K562 (cell line): ENCODE measurements around the gene ZFP69. TPM values are rescaled to one million over a fixed set of nuclear protein-coding genes. Genes with fewer than 3 reads are reported as not detected.

Source experiments
- BHLHE40 ChIP-seq: IDR thresholded peaks from 2 replicates; pipeline ENCODE4 v1.6.1; 2011; ENCODE audit warnings: low read length, improper control_type of control experiment
- BRD9 ChIP-seq: fragments of 450-650 bp; IDR thresholded peaks from 2 replicates; pipeline ENCODE4 v1.6.1; 2018; ENCODE audit warnings: low read depth; ENCODE audit not compliant: partially characterized antibody
- CBFB ChIP-seq: sonication (generic); formaldehyde crosslinking; IDR thresholded peaks from 2 replicates; pipeline ENCODE4 v1.4.0; 2020; ENCODE audit warnings: mild to moderate bottlenecking, missing genetic modification reagents
- ELF1 ChIP-seq: fragments of 200-800 bp; sonication (Bioruptor generic); IDR thresholded peaks from 2 replicates; pipeline ENCODE4 v1.6.1; 2016; ENCODE audit warnings: missing genetic modification characterization, missing compliant biosample characterization
- JUN ChIP-seq, 2 experiments: sonication (generic) in 1 of 2; formaldehyde crosslinking in 1 of 2; IDR thresholded peaks; 2 replicates each; pipeline versions ENCODE4 v1.6.1 to v1.8.0; 2012 to 2022; ENCODE audit warnings: borderline replicate concordance in 2 of 2, mild to moderate bottlenecking in 2 of 2, improper control_type of control experiment in 1 of 2, low read depth in 1 of 2, low read length in 1 of 2, missing genetic modification reagents in 1 of 2
- PRPF4 ChIP-seq: fragments of 200-400 bp; formaldehyde crosslinking; IDR thresholded peaks from one replicate; pipeline ENCODE4 v1.6.1; 2017; ENCODE audit warnings: low read length, low read depth, mild to moderate bottlenecking; ENCODE audit not compliant: insufficient read depth, poor library complexity, severe bottlenecking
- TSC22D4 ChIP-seq: fragments of 450-650 bp; IDR thresholded peaks from 2 replicates; pipeline ENCODE4 v1.6.1; 2016; ENCODE audit warnings: missing genetic modification characterization, missing biosample characterization, control low read depth
- ZNF77 ChIP-seq: fragments of 250-450 bp; sonication (Bioruptor Pico); IDR thresholded peaks from 2 replicates; pipeline ENCODE4 v1.5.0; 2020
- polyA plus RNA-seq, 8 experiments: library from polyadenylated mRNA; depleted of rRNA in 4 of 8; stranded (reverse) in 5 of 8; unstranded in 3 of 8; fragments of >200 nt; fragmentation: Nextera tagmentation in 2 of 8; fragmentation: Illumina TruSeq in 1 of 8; extraction: Ambion mirVana in 2 of 8; extraction: Trizol in 1 of 8; gene quantifications; 2 replicates each; pipeline versions ENCODE4 v1.2.1 to v1.2.3, GENCODE V29; 2011 to 2014; ENCODE audit warnings: inconsistent platforms in 1 of 8, missing spikeins in 1 of 8
- total RNA-seq, 7 experiments: library from RNA; depleted of rRNA in 6 of 7; stranded (reverse); fragments of >200 nt in 6 of 7; fragmentation: Illumina TruSeq in 2 of 7; extraction: Trizol in 2 of 7; gene quantifications; 2 replicates each; pipeline versions ENCODE4 v1.2.1 to v1.2.3, GENCODE V29; 2011 to 2021; ENCODE audit warnings: low replicate concordance in 1 of 7
- TF ChIP-seq, protein P1 (sequence below): sonication (generic); formaldehyde crosslinking; IDR thresholded peaks from 2 replicates; pipeline ENCODE4 v1.8.0; 2022; ENCODE audit warnings: mild to moderate bottlenecking, missing genetic modification reagents
- TF ChIP-seq, protein P2 (sequence below): IDR thresholded peaks from 2 replicates; pipeline ENCODE4 v1.6.1; 2011; ENCODE audit warnings: borderline replicate concordance, low read depth, mild to moderate bottlenecking, moderate library complexity, low read length; ENCODE audit not compliant: insufficient read depth, poor library complexity, severe bottlenecking
- TF ChIP-seq, protein P3 (sequence below): fragments of 450-650 bp; IDR thresholded peaks from 2 replicates; pipeline ENCODE4 v1.6.1; 2014; ENCODE audit warnings: low read depth, mild to moderate bottlenecking, moderate library complexity, borderline replicate concordance
- TF ChIP-seq, protein P4 (sequence below): fragments of 450-650 bp; IDR thresholded peaks from 2 replicates; pipeline ENCODE4 v1.6.1; 2018; ENCODE audit not compliant: partially characterized antibody
- TF ChIP-seq, protein P5 (sequence below): sonication (generic); formaldehyde crosslinking; IDR thresholded peaks from 2 replicates; pipeline ENCODE4 v1.8.0; 2023; ENCODE audit warnings: mild to moderate bottlenecking, missing genetic modification reagents

ZFP69 gene
- total and polyA plus RNA-seq, 9 of the 15 experiments (the other 6 are each of a cell fraction or from before 2014, with no cell fraction given) = 2.0 to 8.4 (median 5.7) TPM

DNA sequence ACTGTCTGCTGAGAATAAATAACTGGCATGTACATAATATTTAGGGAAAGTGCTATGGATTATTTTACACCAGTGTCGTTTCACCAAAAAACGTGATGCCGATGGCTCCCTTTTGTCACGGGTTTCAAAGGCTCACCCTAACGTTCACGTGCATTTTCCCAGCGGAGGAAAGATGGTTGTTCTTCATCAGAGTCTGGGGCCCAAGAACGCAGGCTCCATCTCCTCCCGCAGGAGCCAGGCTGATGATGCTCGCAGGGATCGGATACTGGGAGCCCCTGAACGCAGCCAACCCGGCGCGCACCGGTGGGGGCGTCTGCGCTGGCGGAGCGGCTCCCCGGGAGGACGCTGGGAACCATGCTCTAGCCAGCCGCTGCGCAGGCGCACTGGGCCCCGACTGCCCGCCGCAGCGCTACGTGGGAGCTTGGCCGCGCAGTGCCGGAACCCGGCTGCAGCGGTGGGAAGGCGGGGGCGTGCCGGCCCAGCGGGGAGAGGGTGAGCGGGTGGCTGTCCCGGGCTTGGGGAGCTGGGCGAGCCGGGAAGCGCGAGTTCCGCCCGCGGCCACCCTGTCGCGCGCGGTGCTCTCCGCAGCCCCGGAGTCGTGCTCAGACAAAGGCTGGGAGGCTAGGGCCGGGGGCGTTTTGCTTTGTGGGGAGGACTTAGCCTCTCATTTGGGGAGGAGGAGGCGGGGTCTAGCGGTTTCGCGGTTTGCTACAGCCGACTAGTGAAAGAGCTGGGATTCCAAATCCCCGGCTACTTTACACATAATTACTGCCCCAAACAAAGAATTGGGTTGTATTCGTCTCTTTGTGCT lies 27.2 kb upstream of the ZFP69 start, which contains the start of gene ZFP69B (continued):
- TF ChIP-seq, protein P1, sequence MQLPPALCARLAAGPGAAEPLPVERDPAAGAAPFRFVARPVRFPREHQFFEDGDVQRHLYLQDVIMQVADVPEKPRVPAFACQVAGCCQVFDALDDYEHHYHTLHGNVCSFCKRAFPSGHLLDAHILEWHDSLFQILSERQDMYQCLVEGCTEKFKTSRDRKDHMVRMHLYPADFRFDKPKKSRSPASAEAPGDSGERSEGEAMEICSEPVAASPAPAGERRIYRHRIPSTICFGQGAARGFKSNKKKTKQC (CRISPR knock-in tag) = 0 out of 2 replicates have a peak, but pooled peaks have one; percentile 51
- TF ChIP-seq, protein P2, sequence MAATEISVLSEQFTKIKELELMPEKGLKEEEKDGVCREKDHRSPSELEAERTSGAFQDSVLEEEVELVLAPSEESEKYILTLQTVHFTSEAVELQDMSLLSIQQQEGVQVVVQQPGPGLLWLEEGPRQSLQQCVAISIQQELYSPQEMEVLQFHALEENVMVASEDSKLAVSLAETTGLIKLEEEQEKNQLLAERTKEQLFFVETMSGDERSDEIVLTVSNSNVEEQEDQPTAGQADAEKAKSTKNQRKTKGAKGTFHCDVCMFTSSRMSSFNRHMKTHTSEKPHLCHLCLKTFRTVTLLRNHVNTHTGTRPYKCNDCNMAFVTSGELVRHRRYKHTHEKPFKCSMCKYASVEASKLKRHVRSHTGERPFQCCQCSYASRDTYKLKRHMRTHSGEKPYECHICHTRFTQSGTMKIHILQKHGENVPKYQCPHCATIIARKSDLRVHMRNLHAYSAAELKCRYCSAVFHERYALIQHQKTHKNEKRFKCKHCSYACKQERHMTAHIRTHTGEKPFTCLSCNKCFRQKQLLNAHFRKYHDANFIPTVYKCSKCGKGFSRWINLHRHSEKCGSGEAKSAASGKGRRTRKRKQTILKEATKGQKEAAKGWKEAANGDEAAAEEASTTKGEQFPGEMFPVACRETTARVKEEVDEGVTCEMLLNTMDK = peak; percentile 52
- TF ChIP-seq ELF1 (tag) (peak; percentile 70; the same call in 1 of the 2 replicates), JUN (IDR thresholded peaks at IDR 0.05; ENCODE audit: borderline replicate concordance, low read depth, low read length) (no peak), JUN (CRISPR knock-in tag; IDR thresholded peaks at IDR 0.05; ENCODE audit: borderline replicate concordance) (0 out of 2 replicates have a peak, but pooled peaks have one; percentile 20), TSC22D4 (tag) (no peak), BRD9 (peak; percentile 14), CBFB (CRISPR knock-in tag) (no peak), PRPF4 (no peak), ZNF77 (CRISPR knock-in tag) (no peak), BHLHE40 (peak; percentile 53; the same call in 1 of the 2 replicates)
- TF ChIP-seq, protein P3, sequence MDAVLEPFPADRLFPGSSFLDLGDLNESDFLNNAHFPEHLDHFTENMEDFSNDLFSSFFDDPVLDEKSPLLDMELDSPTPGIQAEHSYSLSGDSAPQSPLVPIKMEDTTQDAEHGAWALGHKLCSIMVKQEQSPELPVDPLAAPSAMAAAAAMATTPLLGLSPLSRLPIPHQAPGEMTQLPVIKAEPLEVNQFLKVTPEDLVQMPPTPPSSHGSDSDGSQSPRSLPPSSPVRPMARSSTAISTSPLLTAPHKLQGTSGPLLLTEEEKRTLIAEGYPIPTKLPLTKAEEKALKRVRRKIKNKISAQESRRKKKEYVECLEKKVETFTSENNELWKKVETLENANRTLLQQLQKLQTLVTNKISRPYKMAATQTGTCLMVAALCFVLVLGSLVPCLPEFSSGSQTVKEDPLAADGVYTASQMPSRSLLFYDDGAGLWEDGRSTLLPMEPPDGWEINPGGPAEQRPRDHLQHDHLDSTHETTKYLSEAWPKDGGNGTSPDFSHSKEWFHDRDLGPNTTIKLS = peak; percentile 74
- TF ChIP-seq, protein P4, sequence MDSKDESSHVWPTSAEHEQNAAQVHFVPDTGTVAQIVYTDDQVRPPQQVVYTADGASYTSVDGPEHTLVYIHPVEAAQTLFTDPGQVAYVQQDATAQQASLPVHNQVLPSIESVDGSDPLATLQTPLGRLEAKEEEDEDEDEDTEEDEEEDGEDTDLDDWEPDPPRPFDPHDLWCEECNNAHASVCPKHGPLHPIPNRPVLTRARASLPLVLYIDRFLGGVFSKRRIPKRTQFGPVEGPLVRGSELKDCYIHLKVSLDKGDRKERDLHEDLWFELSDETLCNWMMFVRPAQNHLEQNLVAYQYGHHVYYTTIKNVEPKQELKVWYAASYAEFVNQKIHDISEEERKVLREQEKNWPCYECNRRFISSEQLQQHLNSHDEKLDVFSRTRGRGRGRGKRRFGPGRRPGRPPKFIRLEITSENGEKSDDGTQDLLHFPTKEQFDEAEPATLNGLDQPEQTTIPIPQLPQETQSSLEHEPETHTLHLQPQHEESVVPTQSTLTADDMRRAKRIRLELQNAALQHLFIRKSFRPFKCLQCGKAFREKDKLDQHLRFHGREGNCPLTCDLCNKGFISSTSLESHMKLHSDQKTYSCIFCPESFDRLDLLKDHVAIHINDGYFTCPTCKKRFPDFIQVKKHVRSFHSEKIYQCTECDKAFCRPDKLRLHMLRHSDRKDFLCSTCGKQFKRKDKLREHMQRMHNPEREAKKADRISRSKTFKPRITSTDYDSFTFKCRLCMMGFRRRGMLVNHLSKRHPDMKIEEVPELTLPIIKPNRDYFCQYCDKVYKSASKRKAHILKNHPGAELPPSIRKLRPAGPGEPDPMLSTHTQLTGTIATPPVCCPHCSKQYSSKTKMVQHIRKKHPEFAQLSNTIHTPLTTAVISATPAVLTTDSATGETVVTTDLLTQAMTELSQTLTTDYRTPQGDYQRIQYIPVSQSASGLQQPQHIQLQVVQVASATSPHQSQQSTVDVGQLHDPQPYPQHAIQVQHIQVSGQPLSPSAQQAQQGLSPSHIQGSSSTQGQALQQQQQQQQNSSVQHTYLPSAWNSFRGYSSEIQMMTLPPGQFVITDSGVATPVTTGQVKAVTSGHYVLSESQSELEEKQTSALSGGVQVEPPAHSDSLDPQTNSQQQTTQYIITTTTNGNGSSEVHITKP = peak; percentile 10
- TF ChIP-seq, protein P5, sequence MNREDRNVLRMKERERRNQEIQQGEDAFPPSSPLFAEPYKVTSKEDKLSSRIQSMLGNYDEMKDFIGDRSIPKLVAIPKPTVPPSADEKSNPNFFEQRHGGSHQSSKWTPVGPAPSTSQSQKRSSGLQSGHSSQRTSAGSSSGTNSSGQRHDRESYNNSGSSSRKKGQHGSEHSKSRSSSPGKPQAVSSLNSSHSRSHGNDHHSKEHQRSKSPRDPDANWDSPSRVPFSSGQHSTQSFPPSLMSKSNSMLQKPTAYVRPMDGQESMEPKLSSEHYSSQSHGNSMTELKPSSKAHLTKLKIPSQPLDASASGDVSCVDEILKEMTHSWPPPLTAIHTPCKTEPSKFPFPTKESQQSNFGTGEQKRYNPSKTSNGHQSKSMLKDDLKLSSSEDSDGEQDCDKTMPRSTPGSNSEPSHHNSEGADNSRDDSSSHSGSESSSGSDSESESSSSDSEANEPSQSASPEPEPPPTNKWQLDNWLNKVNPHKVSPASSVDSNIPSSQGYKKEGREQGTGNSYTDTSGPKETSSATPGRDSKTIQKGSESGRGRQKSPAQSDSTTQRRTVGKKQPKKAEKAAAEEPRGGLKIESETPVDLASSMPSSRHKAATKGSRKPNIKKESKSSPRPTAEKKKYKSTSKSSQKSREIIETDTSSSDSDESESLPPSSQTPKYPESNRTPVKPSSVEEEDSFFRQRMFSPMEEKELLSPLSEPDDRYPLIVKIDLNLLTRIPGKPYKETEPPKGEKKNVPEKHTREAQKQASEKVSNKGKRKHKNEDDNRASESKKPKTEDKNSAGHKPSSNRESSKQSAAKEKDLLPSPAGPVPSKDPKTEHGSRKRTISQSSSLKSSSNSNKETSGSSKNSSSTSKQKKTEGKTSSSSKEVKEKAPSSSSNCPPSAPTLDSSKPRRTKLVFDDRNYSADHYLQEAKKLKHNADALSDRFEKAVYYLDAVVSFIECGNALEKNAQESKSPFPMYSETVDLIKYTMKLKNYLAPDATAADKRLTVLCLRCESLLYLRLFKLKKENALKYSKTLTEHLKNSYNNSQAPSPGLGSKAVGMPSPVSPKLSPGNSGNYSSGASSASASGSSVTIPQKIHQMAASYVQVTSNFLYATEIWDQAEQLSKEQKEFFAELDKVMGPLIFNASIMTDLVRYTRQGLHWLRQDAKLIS (CRISPR knock-in tag) = 0 out of 2 replicates have a peak, but pooled peaks have one; percentile 80
